Measurements from ENCODE around the gene ADGRV1. TPM values are rescaled to one million over a fixed set of nuclear protein-coding genes. Genes with fewer than 3 reads are reported as not detected.

Gene ADGRV1
- polyA plus RNA-seq, 1 donor from 2014 or later, result 3.7 TPM

- Histone ChIP-seq H3K27ac (ENCODE audit: low read length) (no peak overlapping the region), H4K20me1 (ENCODE audit: insufficient read depth) (no peaks in the 10 kb centered on the region), H3K9me3 (ENCODE audit: low read length) (no peaks in the 10 kb centered on the region), H3K4me2 (ENCODE audit: low read length) (no peak overlapping the region), H3K27me3 (ENCODE audit: insufficient read depth, low read depth, low read length) (no peaks in the 10 kb centered on the region), H3F3A (ENCODE audit: insufficient read depth, low read length, poor library complexity, severe bottlenecking) (no peaks in the 10 kb centered on the region), H3K9ac (ENCODE audit: low read length) (no peak overlapping the region), H2AFZ (ENCODE audit: low read depth, low read length) (no peak overlapping the region), H3K79me2 (replicated peaks; ENCODE audit: insufficient read depth, low read length) (no peaks in the 10 kb centered on the region), H3K4me3 (ENCODE audit: low read length) (no peak overlapping the region), H3K9me2 (ENCODE audit: insufficient read depth, low read length) (no peaks in the 10 kb centered on the region), H3K36me3 (ENCODE audit: insufficient read depth, low read length) (no peaks in the 10 kb centered on the region)
- TF ChIP-seq TAF1 (IDR thresholded peaks at IDR 0.05; ENCODE audit: low read depth), result no peak
- TF ChIP-seq POLR2AphosphoS5 (IDR thresholded peaks at IDR 0.05), result no peak
- TF ChIP-seq EP300 (conservative IDR thresholded peaks at IDR 0.05; ENCODE audit: poor library complexity, severe bottlenecking), result no peak
- no peak for TF ChIP-seq SMC3 (conservative IDR thresholded peaks at IDR 0.05; ENCODE audit: poor library complexity)
- no peak for TF ChIP-seq CTCF (IDR thresholded peaks at IDR 0.05; ENCODE audit: poor library complexity, severe bottlenecking)
- TF ChIP-seq REST (IDR thresholded peaks at IDR 0.05; ENCODE audit: borderline replicate concordance), result no peak
- no peak for TF ChIP-seq EZH2 (IDR thresholded peaks at IDR 0.05; ENCODE audit: borderline replicate concordance, insufficient read depth, low read length, poor library complexity, severe bottlenecking)
- TF ChIP-seq MXI1 (conservative IDR thresholded peaks at IDR 0.05; ENCODE audit: poor library complexity, severe bottlenecking), result no peak
- no peak for TF ChIP-seq RAD21 (conservative IDR thresholded peaks at IDR 0.05)
Measured at GRCh38 chr5:90740244-90740799, 181.7 kb downstream of the ADGRV1 start.

GRCh38 chr5:90741022-90741564, 182.5 kb downstream of the ADGRV1 start:
- no peak overlapping the region for H3K4me2 ChIP-seq (ENCODE audit: low read length)
- no peaks in the 10 kb centered on the region for H3F3A ChIP-seq (ENCODE audit: insufficient read depth, low read length, poor library complexity, severe bottlenecking)
- H3K27ac ChIP-seq (ENCODE audit: low read length), result no peak overlapping the region
- TF ChIP-seq EZH2 (IDR thresholded peaks at IDR 0.05; ENCODE audit: borderline replicate concordance, insufficient read depth, low read length, poor library complexity, severe bottlenecking) (no peak), CTCF (IDR thresholded peaks at IDR 0.05; ENCODE audit: poor library complexity, severe bottlenecking) (no peak), EP300 (conservative IDR thresholded peaks at IDR 0.05; ENCODE audit: poor library complexity, severe bottlenecking) (no peak), RAD21 (conservative IDR thresholded peaks at IDR 0.05) (no peak), POLR2AphosphoS5 (IDR thresholded peaks at IDR 0.05) (no peak), TAF1 (IDR thresholded peaks at IDR 0.05; ENCODE audit: low read depth) (no peak), SMC3 (conservative IDR thresholded peaks at IDR 0.05; ENCODE audit: poor library complexity) (no peak)
- H3K27me3 ChIP-seq (ENCODE audit: insufficient read depth, low read depth, low read length), result no peaks in the 10 kb centered on the region
- H3K9me3 ChIP-seq (ENCODE audit: low read length), result no peaks in the 10 kb centered on the region
- H2AFZ ChIP-seq (ENCODE audit: low read depth, low read length), result no peak overlapping the region
- no peak overlapping the region for H3K9ac ChIP-seq (ENCODE audit: low read length)
- no peaks in the 10 kb centered on the region for H3K9me2 ChIP-seq (ENCODE audit: insufficient read depth, low read length)
- no peaks in the 10 kb centered on the region for H3K36me3 ChIP-seq (ENCODE audit: insufficient read depth, low read length)
- H3K4me3 ChIP-seq (ENCODE audit: low read length), result no peak overlapping the region
- H3K79me2 ChIP-seq (replicated peaks; ENCODE audit: insufficient read depth, low read length), result no peaks in the 10 kb centered on the region
- H4K20me1 ChIP-seq (ENCODE audit: insufficient read depth), result no peaks in the 10 kb centered on the region

All from neural cell (in vitro differentiated cells).